ENCODE results near the gene GREB1. TPM values are rescaled to one million over a fixed set of nuclear protein-coding genes. Genes with fewer than 3 reads are reported as not detected.

GREB1 gene
- total and polyA plus RNA-seq, 2 experiments from 2014 or later = 12.0 to 35.0 TPM

DNA sequence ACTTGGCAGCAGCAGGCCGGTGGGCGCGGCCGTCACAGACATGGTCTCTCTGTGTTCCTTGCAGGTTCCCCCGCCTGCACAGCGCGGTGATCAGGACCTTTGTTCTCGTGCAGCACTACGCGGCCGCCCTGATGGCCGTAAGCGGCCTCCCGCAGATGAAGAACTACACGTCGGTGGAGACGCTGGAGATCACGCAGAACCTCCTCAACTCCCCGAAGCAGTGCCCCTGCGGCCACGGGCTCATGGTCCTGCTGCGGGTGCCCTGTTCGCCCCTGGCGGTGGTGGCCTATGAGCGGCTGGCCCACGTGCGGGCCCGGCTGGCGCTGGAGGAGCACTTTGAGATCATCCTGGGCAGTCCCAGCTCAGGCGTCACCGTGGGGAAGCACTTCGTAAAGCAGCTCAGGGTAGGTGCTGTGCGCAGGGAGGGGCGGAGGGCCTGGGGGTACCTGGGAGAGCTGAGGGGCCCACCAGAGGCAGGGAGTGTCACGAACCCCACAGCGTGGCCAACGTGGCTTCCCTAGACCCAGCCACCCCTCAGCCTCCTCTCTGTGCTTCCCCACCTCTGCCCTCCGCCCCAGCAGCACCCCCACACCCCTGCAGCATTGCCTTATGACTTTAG, 76.9 kb downstream of the GREB1 start (continued):
- TF ChIP-seq, protein P1, sequence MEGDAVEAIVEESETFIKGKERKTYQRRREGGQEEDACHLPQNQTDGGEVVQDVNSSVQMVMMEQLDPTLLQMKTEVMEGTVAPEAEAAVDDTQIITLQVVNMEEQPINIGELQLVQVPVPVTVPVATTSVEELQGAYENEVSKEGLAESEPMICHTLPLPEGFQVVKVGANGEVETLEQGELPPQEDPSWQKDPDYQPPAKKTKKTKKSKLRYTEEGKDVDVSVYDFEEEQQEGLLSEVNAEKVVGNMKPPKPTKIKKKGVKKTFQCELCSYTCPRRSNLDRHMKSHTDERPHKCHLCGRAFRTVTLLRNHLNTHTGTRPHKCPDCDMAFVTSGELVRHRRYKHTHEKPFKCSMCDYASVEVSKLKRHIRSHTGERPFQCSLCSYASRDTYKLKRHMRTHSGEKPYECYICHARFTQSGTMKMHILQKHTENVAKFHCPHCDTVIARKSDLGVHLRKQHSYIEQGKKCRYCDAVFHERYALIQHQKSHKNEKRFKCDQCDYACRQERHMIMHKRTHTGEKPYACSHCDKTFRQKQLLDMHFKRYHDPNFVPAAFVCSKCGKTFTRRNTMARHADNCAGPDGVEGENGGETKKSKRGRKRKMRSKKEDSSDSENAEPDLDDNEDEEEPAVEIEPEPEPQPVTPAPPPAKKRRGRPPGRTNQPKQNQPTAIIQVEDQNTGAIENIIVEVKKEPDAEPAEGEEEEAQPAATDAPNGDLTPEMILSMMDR (conservative IDR thresholded peaks at IDR 0.05; ENCODE audit: low read depth in 2 of 2) = no peak
- TF ChIP-seq NANOG (IDR thresholded peaks at IDR 0.05; ENCODE audit: borderline replicate concordance) (no peak), EZH2 (IDR thresholded peaks at IDR 0.05; ENCODE audit: low read depth, unreplicated experiment) (no peak)

DNA sequence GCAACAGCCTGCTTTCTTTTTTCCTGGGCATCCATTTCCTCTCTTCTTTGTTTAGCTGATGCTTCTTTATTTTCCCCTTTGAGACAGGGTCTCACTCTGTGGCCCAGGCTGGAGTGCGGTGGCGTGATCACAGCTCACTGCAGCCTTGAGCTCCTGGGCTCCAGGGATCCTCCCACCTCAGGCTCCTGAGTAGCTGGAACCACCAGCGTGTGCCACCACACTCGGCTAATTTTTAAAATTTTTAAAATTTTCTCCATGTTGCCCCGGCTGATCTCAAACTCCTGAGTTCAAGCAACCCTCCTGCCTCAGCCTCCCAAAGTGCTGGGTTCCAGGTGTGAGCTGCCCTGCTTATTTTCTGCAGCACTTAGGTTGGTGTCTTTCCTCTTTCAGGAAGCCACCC, 77.4 kb downstream of the GREB1 start:
- Histone ChIP-seq H3K4me1 (ENCODE audit: insufficient read depth) (no peaks in the 10 kb centered on the region), H3K9me2 (ENCODE audit: insufficient read depth) (no peaks in the 10 kb centered on the region), H3F3A (replicated peaks; ENCODE audit: low read depth) (no peaks in the 10 kb centered on the region), H3K36me3 (ENCODE audit: insufficient read depth) (no peaks in the 10 kb centered on the region), H3K27ac (ENCODE audit: low read depth) (no peak overlapping the region), H3K4me2 (no peak overlapping the region), H3K79me2 (replicated peaks; ENCODE audit: insufficient read depth) (no peaks in the 10 kb centered on the region), H3K4me3 (no peak overlapping the region), H4K20me1 (replicated peaks; ENCODE audit: insufficient read depth) (no peaks in the 10 kb centered on the region; the same call in 1 of the 2 replicates), H2AFZ (no peak overlapping the region), H3K27me3 (ENCODE audit: insufficient read depth) (no peaks in the 10 kb centered on the region)
- ATAC-seq = no peak
- peaks cover 2% of the 10 kb centered on the region for H3K27me3 Mint-ChIP-seq (ENCODE audit: insufficient read depth, low read depth, poor library complexity)
- H3K36me3 Mint-ChIP-seq (ENCODE audit: low read depth) = peaks cover 38% of the 10 kb centered on the region
- DNase-seq (ENCODE audit: low spot score) = no peak
- no peaks in the 10 kb centered on the region for H3K9me3 Mint-ChIP-seq
- no peak overlapping the region for H3K4me3 Mint-ChIP-seq
- no peak overlapping the region for H3K27ac Mint-ChIP-seq
- H3K4me1 Mint-ChIP-seq = no peaks in the 10 kb centered on the region
- TF ChIP-seq, protein P2, sequence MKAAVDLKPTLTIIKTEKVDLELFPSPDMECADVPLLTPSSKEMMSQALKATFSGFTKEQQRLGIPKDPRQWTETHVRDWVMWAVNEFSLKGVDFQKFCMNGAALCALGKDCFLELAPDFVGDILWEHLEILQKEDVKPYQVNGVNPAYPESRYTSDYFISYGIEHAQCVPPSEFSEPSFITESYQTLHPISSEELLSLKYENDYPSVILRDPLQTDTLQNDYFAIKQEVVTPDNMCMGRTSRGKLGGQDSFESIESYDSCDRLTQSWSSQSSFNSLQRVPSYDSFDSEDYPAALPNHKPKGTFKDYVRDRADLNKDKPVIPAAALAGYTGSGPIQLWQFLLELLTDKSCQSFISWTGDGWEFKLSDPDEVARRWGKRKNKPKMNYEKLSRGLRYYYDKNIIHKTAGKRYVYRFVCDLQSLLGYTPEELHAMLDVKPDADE (IDR thresholded peaks at IDR 0.05) = no peak
- TF ChIP-seq POLR2AphosphoS5 (IDR thresholded peaks at IDR 0.05; ENCODE audit: low read depth) (no peak), EZH2phosphoT487 (IDR thresholded peaks at IDR 0.05; ENCODE audit: unreplicated experiment) (no peak), ZNF331 (CRISPR knock-in tag; IDR thresholded peaks at IDR 0.05; ENCODE audit: low read depth) (no peak), NANOG (IDR thresholded peaks at IDR 0.05; ENCODE audit: borderline replicate concordance) (no peak), ZNF114 (CRISPR knock-in tag; IDR thresholded peaks at IDR 0.05) (no peak), CREB1 (CRISPR knock-in tag; IDR thresholded peaks at IDR 0.05; ENCODE audit: low read depth) (no peak), JUNB (IDR thresholded peaks at IDR 0.05; ENCODE audit: unreplicated experiment) (no peak), STAT1 (IDR thresholded peaks at IDR 0.05; ENCODE audit: unreplicated experiment) (no peak), EZH2 (IDR thresholded peaks at IDR 0.05; ENCODE audit: low read depth, unreplicated experiment) (no peak)
- TF ChIP-seq, protein P3, sequence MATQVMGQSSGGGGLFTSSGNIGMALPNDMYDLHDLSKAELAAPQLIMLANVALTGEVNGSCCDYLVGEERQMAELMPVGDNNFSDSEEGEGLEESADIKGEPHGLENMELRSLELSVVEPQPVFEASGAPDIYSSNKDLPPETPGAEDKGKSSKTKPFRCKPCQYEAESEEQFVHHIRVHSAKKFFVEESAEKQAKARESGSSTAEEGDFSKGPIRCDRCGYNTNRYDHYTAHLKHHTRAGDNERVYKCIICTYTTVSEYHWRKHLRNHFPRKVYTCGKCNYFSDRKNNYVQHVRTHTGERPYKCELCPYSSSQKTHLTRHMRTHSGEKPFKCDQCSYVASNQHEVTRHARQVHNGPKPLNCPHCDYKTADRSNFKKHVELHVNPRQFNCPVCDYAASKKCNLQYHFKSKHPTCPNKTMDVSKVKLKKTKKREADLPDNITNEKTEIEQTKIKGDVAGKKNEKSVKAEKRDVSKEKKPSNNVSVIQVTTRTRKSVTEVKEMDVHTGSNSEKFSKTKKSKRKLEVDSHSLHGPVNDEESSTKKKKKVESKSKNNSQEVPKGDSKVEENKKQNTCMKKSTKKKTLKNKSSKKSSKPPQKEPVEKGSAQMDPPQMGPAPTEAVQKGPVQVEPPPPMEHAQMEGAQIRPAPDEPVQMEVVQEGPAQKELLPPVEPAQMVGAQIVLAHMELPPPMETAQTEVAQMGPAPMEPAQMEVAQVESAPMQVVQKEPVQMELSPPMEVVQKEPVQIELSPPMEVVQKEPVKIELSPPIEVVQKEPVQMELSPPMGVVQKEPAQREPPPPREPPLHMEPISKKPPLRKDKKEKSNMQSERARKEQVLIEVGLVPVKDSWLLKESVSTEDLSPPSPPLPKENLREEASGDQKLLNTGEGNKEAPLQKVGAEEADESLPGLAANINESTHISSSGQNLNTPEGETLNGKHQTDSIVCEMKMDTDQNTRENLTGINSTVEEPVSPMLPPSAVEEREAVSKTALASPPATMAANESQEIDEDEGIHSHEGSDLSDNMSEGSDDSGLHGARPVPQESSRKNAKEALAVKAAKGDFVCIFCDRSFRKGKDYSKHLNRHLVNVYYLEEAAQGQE (IDR thresholded peaks at IDR 0.05; ENCODE audit: unreplicated experiment) = no peak
- TF ChIP-seq, protein P4, sequence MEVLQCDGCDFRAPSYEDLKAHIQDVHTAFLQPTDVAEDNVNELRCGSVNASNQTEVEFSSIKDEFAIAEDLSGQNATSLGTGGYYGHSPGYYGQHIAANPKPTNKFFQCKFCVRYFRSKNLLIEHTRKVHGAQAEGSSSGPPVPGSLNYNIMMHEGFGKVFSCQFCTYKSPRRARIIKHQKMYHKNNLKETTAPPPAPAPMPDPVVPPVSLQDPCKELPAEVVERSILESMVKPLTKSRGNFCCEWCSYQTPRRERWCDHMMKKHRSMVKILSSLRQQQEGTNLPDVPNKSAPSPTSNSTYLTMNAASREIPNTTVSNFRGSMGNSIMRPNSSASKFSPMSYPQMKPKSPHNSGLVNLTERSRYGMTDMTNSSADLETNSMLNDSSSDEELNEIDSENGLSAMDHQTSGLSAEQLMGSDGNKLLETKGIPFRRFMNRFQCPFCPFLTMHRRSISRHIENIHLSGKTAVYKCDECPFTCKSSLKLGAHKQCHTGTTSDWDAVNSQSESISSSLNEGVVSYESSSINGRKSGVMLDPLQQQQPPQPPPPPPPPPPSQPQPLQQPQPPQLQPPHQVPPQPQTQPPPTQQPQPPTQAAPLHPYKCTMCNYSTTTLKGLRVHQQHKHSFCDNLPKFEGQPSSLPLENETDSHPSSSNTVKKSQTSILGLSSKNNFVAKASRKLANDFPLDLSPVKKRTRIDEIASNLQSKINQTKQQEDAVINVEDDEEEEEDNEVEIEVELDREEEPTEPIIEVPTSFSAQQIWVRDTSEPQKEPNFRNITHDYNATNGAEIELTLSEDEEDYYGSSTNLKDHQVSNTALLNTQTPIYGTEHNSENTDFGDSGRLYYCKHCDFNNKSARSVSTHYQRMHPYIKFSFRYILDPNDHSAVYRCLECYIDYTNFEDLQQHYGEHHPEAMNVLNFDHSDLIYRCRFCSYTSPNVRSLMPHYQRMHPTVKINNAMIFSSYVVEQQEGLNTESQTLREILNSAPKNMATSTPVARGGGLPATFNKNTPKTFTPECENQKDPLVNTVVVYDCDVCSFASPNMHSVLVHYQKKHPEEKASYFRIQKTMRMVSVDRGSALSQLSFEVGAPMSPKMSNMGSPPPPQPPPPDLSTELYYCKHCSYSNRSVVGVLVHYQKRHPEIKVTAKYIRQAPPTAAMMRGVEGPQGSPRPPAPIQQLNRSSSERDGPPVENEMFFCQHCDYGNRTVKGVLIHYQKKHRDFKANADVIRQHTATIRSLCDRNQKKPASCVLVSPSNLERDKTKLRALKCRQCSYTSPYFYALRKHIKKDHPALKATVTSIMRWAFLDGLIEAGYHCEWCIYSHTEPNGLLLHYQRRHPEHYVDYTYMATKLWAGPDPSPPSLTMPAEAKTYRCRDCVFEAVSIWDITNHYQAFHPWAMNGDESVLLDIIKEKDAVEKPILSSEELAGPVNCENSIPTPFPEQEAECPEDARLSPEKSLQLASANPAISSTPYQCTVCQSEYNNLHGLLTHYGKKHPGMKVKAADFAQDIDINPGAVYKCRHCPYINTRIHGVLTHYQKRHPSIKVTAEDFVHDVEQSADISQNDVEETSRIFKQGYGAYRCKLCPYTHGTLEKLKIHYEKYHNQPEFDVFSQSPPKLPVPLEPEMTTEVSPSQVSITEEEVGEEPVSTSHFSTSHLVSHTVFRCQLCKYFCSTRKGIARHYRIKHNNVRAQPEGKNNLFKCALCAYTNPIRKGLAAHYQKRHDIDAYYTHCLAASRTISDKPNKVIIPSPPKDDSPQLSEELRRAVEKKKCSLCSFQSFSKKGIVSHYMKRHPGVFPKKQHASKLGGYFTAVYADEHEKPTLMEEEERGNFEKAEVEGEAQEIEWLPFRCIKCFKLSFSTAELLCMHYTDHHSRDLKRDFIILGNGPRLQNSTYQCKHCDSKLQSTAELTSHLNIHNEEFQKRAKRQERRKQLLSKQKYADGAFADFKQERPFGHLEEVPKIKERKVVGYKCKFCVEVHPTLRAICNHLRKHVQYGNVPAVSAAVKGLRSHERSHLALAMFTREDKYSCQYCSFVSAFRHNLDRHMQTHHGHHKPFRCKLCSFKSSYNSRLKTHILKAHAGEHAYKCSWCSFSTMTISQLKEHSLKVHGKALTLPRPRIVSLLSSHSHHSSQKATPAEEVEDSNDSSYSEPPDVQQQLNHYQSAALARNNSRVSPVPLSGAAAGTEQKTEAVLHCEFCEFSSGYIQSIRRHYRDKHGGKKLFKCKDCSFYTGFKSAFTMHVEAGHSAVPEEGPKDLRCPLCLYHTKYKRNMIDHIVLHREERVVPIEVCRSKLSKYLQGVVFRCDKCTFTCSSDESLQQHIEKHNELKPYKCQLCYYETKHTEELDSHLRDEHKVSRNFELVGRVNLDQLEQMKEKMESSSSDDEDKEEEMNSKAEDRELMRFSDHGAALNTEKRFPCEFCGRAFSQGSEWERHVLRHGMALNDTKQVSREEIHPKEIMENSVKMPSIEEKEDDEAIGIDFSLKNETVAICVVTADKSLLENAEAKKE (CRISPR knock-in tag; IDR thresholded peaks at IDR 0.05) = no peak
